ENCODE results near the gene ACSS3.
"Not testable (repeated sequence)": the region's sequence is repeated elsewhere in the genome, so short reads cannot be mapped to it uniquely, and the experiment has no call there.

ACSS3 gene

GRCh38 chr12:81077686-81078441, at the start of gene ACSS3:
Gene ACSS3, plus strand, starts transcription at chr12:81078079. Its CDS starts 42 bp downstream, at chr12:81078121.
- no peak for DNase-seq (ENCODE audit: low read depth, low spot score)

- DNase-seq (ENCODE audit: low read depth, low spot score), result no peak
Measured at GRCh38 chr12:81034926-81035325, 43.0 kb upstream of the ACSS3 start.

GRCh38 chr12:81039231-81039630, 38.6 kb upstream of the ACSS3 start:
- DNase-seq (ENCODE audit: low read depth, low spot score), result no peak

GRCh38 chr12:81043979-81044740, 33.7 kb upstream of the ACSS3 start:
- no peak for DNase-seq (ENCODE audit: low read depth, low spot score)

GRCh38 chr12:81064971-81065370, 12.9 kb upstream of the ACSS3 start:
- DNase-seq (ENCODE audit: low read depth, low spot score), result not testable (repeated sequence)

- DNase-seq (ENCODE audit: low read depth, low spot score), result no peak
Measured at GRCh38 chr12:81070846-81071245, 7.0 kb upstream of the ACSS3 start.

- no peak for DNase-seq (ENCODE audit: low read depth, low spot score)
Measured at GRCh38 chr12:81075539-81075938, 2.3 kb upstream of the ACSS3 start.

GRCh38 chr12:81077329-81077685, 572 bp upstream of the ACSS3 start:
- DNase-seq (ENCODE audit: low read depth, low spot score), result no peak

- DNase-seq (ENCODE audit: low read depth, low spot score), result no peak
Measured at GRCh38 chr12:81078469-81079196, 754 bp downstream of the ACSS3 start.

- DNase-seq (ENCODE audit: low read depth, low spot score), result no peak
Measured at GRCh38 chr12:81079280-81080076, 1.6 kb downstream of the ACSS3 start.

GRCh38 chr12:81080431-81080983, 2.6 kb downstream of the ACSS3 start:
- no peak for DNase-seq (ENCODE audit: low read depth, low spot score)

- no peak for DNase-seq (ENCODE audit: low read depth, low spot score)
Measured at GRCh38 chr12:81081726-81082125, 3.8 kb downstream of the ACSS3 start.

- DNase-seq (ENCODE audit: low read depth, low spot score), result no peak
Measured at GRCh38 chr12:81083018-81083417, 5.1 kb downstream of the ACSS3 start.

- no peak for DNase-seq (ENCODE audit: low read depth, low spot score)
Measured at GRCh38 chr12:81083906-81084513, 6.1 kb downstream of the ACSS3 start.

- no peak for DNase-seq (ENCODE audit: low read depth, low spot score)
Measured at GRCh38 chr12:81084811-81085350, 7.0 kb downstream of the ACSS3 start.

GRCh38 chr12:81085832-81086231, 8.0 kb downstream of the ACSS3 start:
- no peak for DNase-seq (ENCODE audit: low read depth, low spot score)

GRCh38 chr12:81086342-81086741, 8.5 kb downstream of the ACSS3 start:
- no peak for DNase-seq (ENCODE audit: low read depth, low spot score)

GRCh38 chr12:81088221-81088620, 10.3 kb downstream of the ACSS3 start:
- DNase-seq (ENCODE audit: low read depth, low spot score), result no peak

- DNase-seq (ENCODE audit: low read depth, low spot score), result no peak
Measured at GRCh38 chr12:81089412-81089811, 11.5 kb downstream of the ACSS3 start.

GRCh38 chr12:81092053-81092452, 14.2 kb downstream of the ACSS3 start:
- no peak for DNase-seq (ENCODE audit: low read depth, low spot score)
